Right cardiac atrium (tissue), 5 donors: ENCODE data around the gene CXCL8. TPM values are rescaled to one million over a fixed set of nuclear protein-coding genes. Genes with fewer than 3 reads are reported as not detected.

Experiments
- ATAC-seq, 2 donors: fragments of 200-7000 bp; cut with Tn5 transposase; one replicate each; pipeline versions ENCODE4 v1.8.0 to v1.9.1; 2020; ENCODE audit warnings: moderate library complexity in 2 of 2, mild to moderate bottlenecking in 1 of 2
- DNase-seq, 3 donors: peaks; one replicate each; pipeline ENCODE4 v3.0.0-alpha.2; 2020
- H3K27ac ChIP-seq: one replicate; pipeline ENCODE4 v1.5.1; 2013; ENCODE audit warnings: mild to moderate bottlenecking, low read length, control low read depth, moderate library complexity
- H3K27me3 ChIP-seq: one replicate; pipeline ENCODE4 v1.6.1; 2013; ENCODE audit not compliant: control insufficient read depth, insufficient read depth
- H3K4me1 ChIP-seq: one replicate; pipeline ENCODE4 v1.6.1; 2013; ENCODE audit warnings: low read length; ENCODE audit not compliant: control insufficient read depth, insufficient read depth
- H3K4me3 ChIP-seq: one replicate; pipeline ENCODE4 v1.5.1; 2013; ENCODE audit warnings: low read length, control low read depth
- H3K9me3 ChIP-seq: one replicate; pipeline ENCODE4 v1.6.1; 2013; ENCODE audit warnings: low read length; ENCODE audit not compliant: control insufficient read depth
- WGBS: extraction: QIAGEN DNeasy Blood & Tissue Kit; methylation state at CpG from one replicate; pipeline ENCODE4 v1.1.7; 2013; 5-methylcytosine and 5-hydroxymethylcytosine counted together
- intact Hi-C, 4 donors: fragments of 100-400 bp; cut with DNase I; formaldehyde crosslinking; loops; one replicate each; pipeline versions ENCODE4 v1.11.0 to v1.14.0; 2022 to 2023
- polyA plus RNA-seq: library from polyadenylated mRNA; stranded (reverse); fragments of 200-250 nt; gene quantifications from one replicate; pipeline ENCODE4 v1.2.3, GENCODE V29; 2013
- total RNA-seq, 4 donors: library from RNA; stranded (reverse); fragmentation: NEBNext Ultra II Directional; extraction: Animal tissue kit (Norgen Biotek cat#: 25700); gene quantifications; one replicate each; pipeline ENCODE4 v1.2.1, GENCODE V29; 2021
- donor health status: healthy with polysubstance abuse.
- donor health status: DM: no; HTN: yes; CAD: no.
- donor health status: DM: no; HTN: no; CAD: no.
- donor health status: DM: no; HTN: yes; CAD: no; lungs with severe emphysema.
- donor health status: DM: yes; HTN: yes; CAD: no.

Gene CXCL8
- total and polyA plus RNA-seq, 5 donors: 0.31 to 1.7 (median 0.50) TPM

GRCh38 chr4:73730292-73730691 is 10.1 kb upstream of the CXCL8 start:
- H3K27me3 ChIP-seq: no peaks in the 10 kb centered on the region
- no peak for DNase-seq
- no peaks in the 10 kb centered on the region for H3K9me3 ChIP-seq
- no peak for ATAC-seq
- no peak overlapping the region for H3K4me3 ChIP-seq
- no peak overlapping the region for H3K27ac ChIP-seq
- intact Hi-C loops: loop anchor here in 1 of 4 donors (10.0 kb wide), 1 partner anchor 405 kb away; no protein-coding TSS in a partner anchor
- 67% methylated on average over 2 of the region's 2 CpGs for WGBS
- H3K4me1 ChIP-seq: no peaks in the 10 kb centered on the region

DNA sequence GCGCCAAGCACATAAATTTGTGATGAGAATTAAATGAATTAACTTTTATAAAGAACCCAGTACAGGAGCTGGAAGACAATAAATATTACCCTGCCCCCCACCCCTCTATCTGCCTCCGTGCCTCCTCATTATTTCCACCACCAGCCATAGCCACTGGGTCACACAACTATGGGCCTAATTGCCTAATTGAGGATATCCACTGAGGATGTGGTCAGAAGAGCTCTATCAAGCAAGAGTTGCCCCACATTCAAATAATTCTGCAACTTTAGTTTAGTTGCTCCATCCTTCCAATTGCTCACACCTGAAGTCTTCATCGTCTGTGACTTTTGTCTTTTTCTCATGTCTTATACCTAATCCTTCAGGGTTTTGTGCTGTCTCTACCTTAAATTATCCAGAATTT is 9.5 kb upstream of the CXCL8 start:
- intact Hi-C loops: loop anchor here in 1 of 4 donors (10.0 kb wide), 1 partner anchor 404 kb away; no protein-coding TSS in a partner anchor
- H3K4me3 ChIP-seq: no peak overlapping the region

DNA sequence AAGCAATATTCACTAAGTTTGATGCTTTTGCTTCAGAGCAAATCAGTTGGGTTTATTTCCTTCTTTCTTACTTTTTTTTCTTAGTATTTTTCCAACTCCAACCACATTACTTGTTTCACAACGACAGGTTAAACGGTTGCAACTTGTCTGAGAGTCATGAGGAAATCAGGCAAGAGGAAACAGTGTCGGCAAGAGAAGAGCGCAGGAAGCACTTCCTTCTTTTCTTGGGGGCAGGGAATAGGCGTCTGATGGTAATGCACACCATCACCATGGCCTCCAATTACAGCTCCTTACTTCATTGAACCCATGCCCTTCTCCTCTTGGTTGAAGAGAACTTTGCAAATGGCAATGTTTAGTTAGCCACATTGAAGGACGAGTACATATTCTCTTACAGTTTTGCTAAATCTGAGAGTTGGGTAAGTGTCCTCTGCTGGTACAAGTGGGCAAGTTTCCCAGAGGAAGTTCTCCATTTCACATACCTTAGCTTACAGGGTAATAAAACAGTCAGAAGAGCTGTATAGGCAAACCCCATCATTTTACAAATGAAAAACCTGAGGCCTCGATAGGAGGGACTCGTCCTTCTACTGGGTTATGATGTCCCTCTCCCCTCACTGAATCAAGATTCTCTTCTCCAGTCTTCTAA is 8.3 kb upstream of the CXCL8 start:
- WGBS: 69% methylated on average over 8 of the region's 8 CpGs
- no peaks in the 10 kb centered on the region for H3K9me3 ChIP-seq
- H3K27me3 ChIP-seq: no peaks in the 10 kb centered on the region
- H3K4me1 ChIP-seq: no peaks in the 10 kb centered on the region
- ATAC-seq (peak in 1 of 2 donors; percentile 38), DNase-seq (no peak)
- no peak overlapping the region for H3K4me3 ChIP-seq
- no peak overlapping the region for H3K27ac ChIP-seq
- intact Hi-C loops: loop anchor here in 1 of 4 donors (10.0 kb wide), 1 partner anchor 403 kb away; no protein-coding TSS in a partner anchor

More for the DNA sequence above, 9.5 kb upstream of the CXCL8 start:
- Histone ChIP-seq H3K27me3 (no peaks in the 10 kb centered on the region), H3K4me1 (no peaks in the 10 kb centered on the region), H3K9me3 (no peaks in the 10 kb centered on the region), H3K27ac (no peak overlapping the region)
- no peak for ATAC-seq
- no peak for DNase-seq
- 90% methylated on average over 3 of the region's 3 CpGs for WGBS

- no peaks in the 10 kb centered on the region for H3K4me1 ChIP-seq
Observed at GRCh38 chr4:73732759-73733431, 7.5 kb upstream of the CXCL8 start.

GRCh38 chr4:73734530-73735001 is 5.8 kb upstream of the CXCL8 start:
- peak; percentile 24 to 67 for ATAC-seq
- no peak overlapping the region for H3K27ac ChIP-seq
- no peak overlapping the region for H3K4me3 ChIP-seq
- H3K9me3 ChIP-seq: no peaks in the 10 kb centered on the region
- H3K27me3 ChIP-seq: no peaks in the 10 kb centered on the region
- intact Hi-C loops: loop anchor here in 1 of 4 donors (10.0 kb wide), 1 partner anchor 400 kb away; no protein-coding TSS in a partner anchor
- H3K4me1 ChIP-seq: no peaks in the 10 kb centered on the region
- no peak for DNase-seq
- 36% methylated on average over 2 of the region's 2 CpGs for WGBS

More at GRCh38 chr4:73732759-73733431, 7.5 kb upstream of the CXCL8 start:
- Histone ChIP-seq H3K4me3 (no peak overlapping the region), H3K27me3 (no peaks in the 10 kb centered on the region), H3K9me3 (no peaks in the 10 kb centered on the region), H3K27ac (no peak overlapping the region)
- ATAC-seq (peak in 1 of 2 donors; percentile 44), DNase-seq (no peak)
- intact Hi-C loops: loop anchor here in 1 of 4 donors (10.0 kb wide), 1 partner anchor 402 kb away; no protein-coding TSS in a partner anchor
- WGBS: 73% methylated on average over 1 of the region's 1 CpG

DNA sequence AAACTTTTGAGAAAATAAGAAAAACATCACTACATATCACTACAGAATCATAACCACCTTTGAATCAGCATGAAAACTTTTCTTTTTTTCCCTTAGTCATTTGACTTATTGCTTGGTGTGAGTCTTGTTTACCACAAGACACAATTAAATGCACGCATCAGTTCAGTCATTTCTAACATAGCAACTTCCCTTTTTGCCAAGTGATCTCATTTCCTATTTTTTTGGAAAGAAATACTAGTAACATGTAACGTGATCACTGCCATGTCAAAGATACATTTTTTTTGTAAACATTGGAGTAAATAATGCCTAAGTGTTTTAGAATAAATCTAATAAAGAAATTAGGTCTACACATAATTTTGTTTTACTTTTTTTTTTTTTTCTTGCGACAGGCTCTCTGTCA is 5.1 kb upstream of the CXCL8 start:
- Histone ChIP-seq H3K4me3 (no peak overlapping the region), H3K27ac (no peak overlapping the region), H3K4me1 (no peaks in the 10 kb centered on the region), H3K9me3 (no peaks in the 10 kb centered on the region), H3K27me3 (no peaks in the 10 kb centered on the region)
- WGBS: 49% methylated on average over 3 of the region's 3 CpGs
- no peak for ATAC-seq
- DNase-seq: no peak
- intact Hi-C loops: loop anchor here in 1 of 4 donors (10.0 kb wide), 1 partner anchor 400 kb away; no protein-coding TSS in a partner anchor

DNA sequence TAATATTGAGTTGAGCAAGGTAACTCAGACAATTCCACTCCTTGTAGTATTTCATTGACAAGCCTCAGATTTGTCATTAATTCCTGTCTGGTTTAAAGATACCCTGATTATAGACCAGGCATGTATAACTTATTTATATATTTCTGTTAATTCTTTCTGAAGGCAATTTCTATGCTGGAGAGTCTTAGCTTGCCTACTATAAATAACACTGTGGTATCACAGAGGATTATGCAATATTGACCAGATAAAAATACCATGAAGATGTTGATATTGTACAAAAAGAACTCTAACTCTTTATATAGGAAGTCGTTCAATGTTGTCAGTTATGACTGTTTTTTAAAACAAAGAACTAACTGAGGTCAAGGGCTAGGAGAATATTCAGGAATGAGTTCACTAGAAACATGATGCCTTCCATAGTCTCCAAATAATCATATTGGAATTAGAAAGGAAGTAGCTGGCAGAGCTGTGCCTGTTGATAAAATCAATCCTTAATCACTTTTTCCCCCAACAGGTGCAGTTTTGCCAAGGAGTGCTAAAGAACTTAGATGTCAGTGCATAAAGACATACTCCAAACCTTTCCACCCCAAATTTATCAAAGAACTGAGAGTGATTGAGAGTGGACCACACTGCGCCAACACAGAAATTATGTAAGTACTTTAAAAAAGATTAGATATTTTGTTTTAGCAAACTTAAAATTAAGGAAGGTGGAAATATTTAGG is 821 bp downstream of the CXCL8 start:
- Histone ChIP-seq H3K27ac (no peak overlapping the region), H3K4me3 (no peak overlapping the region), H3K4me1 (no peaks in the 10 kb centered on the region), H3K27me3 (no peaks in the 10 kb centered on the region), H3K9me3 (no peaks in the 10 kb centered on the region)
- WGBS: 65% methylated on average over 2 of the region's 2 CpGs
- ATAC-seq (no peak), DNase-seq (no peak)
- intact Hi-C loops: no loop called here

GRCh38 chr4:73741750-73742489 is 1.6 kb downstream of the CXCL8 start:
- no peak for ATAC-seq
- intact Hi-C loops: no loop called here
- Histone ChIP-seq H3K4me1 (no peaks in the 10 kb centered on the region), H3K27me3 (no peaks in the 10 kb centered on the region), H3K9me3 (no peaks in the 10 kb centered on the region), H3K27ac (no peak overlapping the region), H3K4me3 (no peak overlapping the region)
- no peak for DNase-seq
- 71% methylated on average over 1 of the region's 1 CpG for WGBS

GRCh38 chr4:73742490-73743160 is 2.3 kb downstream of the CXCL8 start:
- Histone ChIP-seq H3K27ac (no peak overlapping the region), H3K9me3 (no peaks in the 10 kb centered on the region), H3K4me3 (no peak overlapping the region), H3K4me1 (no peaks in the 10 kb centered on the region), H3K27me3 (no peaks in the 10 kb centered on the region)
- 87% methylated on average over 2 of the region's 2 CpGs for WGBS
- intact Hi-C loops: no loop called here
- ATAC-seq (no peak), DNase-seq (no peak)

GRCh38 chr4:73743281-73743680 is 2.9 kb downstream of the CXCL8 start:
- 97% methylated on average over 1 of the region's 1 CpG for WGBS
- intact Hi-C loops: no loop called here
- DNase-seq (no peak), ATAC-seq (no peak)
- no peaks in the 10 kb centered on the region for H3K4me1 ChIP-seq
- no peaks in the 10 kb centered on the region for H3K9me3 ChIP-seq
- H3K27me3 ChIP-seq: no peaks in the 10 kb centered on the region
- H3K27ac ChIP-seq: no peak overlapping the region
- H3K4me3 ChIP-seq: no peak overlapping the region
